Astrocyte (in vitro differentiated cells and primary cell): ENCODE data around the gene RAD21L1. TPM values are rescaled to one million over a fixed set of nuclear protein-coding genes. Genes with fewer than 3 reads are reported as not detected.

Experiments used
- DNase-seq: peaks from one replicate; pipeline ENCODE4 v3.0.0-alpha.2; 2010; ENCODE audit warnings: low read depth
- FAIRE-seq: peaks from 2 replicates; lab custom pipeline; 2011; peaks lifted over from hg19 to GRCh38; lab: Jason Lieb, UNC
- H2AFZ ChIP-seq: 2 replicates; pipeline ENCODE4 v1.6.0; 2012; ENCODE audit warnings: low read depth, low read length, inconsistent platforms
- H3K27ac ChIP-seq: 2 replicates; pipeline ENCODE4 v1.5.1; 2011; ENCODE audit warnings: low read depth, low read length, inconsistent platforms
- H3K27me3 ChIP-seq: 2 replicates; pipeline ENCODE4 v1.6.0; 2011; ENCODE audit warnings: low read length, inconsistent platforms; ENCODE audit not compliant: insufficient read depth
- H3K36me3 ChIP-seq: 2 replicates; pipeline ENCODE4 v1.5.1; 2011; ENCODE audit warnings: low read length, inconsistent platforms; ENCODE audit not compliant: insufficient read depth
- H3K4me1 ChIP-seq: 2 replicates; pipeline ENCODE4 v1.5.1; 2011; ENCODE audit warnings: low read length, inconsistent platforms; ENCODE audit not compliant: insufficient read depth
- H3K4me2 ChIP-seq: 2 replicates; pipeline ENCODE4 v1.6.0; 2012; ENCODE audit warnings: low read length, inconsistent platforms
- H3K4me3 ChIP-seq: 2 replicates; pipeline ENCODE4 v1.5.1; 2011; ENCODE audit warnings: low read depth, mild to moderate bottlenecking, low read length, inconsistent platforms; ENCODE audit not compliant: insufficient read depth
- H3K79me2 ChIP-seq: 2 replicates; pipeline ENCODE4 v1.6.0; 2012; ENCODE audit warnings: mild to moderate bottlenecking, low read length, inconsistent platforms; ENCODE audit not compliant: insufficient read depth
- H3K9ac ChIP-seq: 2 replicates; pipeline ENCODE4 v1.6.0; 2012; ENCODE audit warnings: mild to moderate bottlenecking, low read length, inconsistent platforms
- H3K9me3 ChIP-seq: 2 replicates; pipeline ENCODE4 v1.5.1; 2012; ENCODE audit warnings: low read depth, mild to moderate bottlenecking, low read length, inconsistent platforms; ENCODE audit not compliant: insufficient read depth
- H4K20me1 ChIP-seq: 2 replicates; pipeline ENCODE4 v1.6.0; 2012; ENCODE audit warnings: low read length, inconsistent platforms; ENCODE audit not compliant: insufficient read depth
- H3K27ac Mint-ChIP-seq: one replicate; pipeline ENCODE4 v1.8.0; 2021; ENCODE audit warnings: mild to moderate bottlenecking, mixed read lengths; ENCODE audit not compliant: unreplicated experiment
- H3K27me3 Mint-ChIP-seq: one replicate; pipeline ENCODE4 v1.8.0; 2021; ENCODE audit warnings: low read depth, mixed read lengths; ENCODE audit not compliant: unreplicated experiment
- H3K36me3 Mint-ChIP-seq: one replicate; pipeline ENCODE4 v1.8.0; 2021; ENCODE audit warnings: low read depth, mixed read lengths; ENCODE audit not compliant: unreplicated experiment
- H3K4me1 Mint-ChIP-seq: one replicate; pipeline ENCODE4 v1.8.0; 2021; ENCODE audit warnings: low read depth, mixed read lengths; ENCODE audit not compliant: unreplicated experiment
- H3K4me3 Mint-ChIP-seq: one replicate; pipeline ENCODE4 v1.8.0; 2021; ENCODE audit warnings: mild to moderate bottlenecking, moderate library complexity, mixed read lengths; ENCODE audit not compliant: unreplicated experiment
- H3K9me3 Mint-ChIP-seq: one replicate; pipeline ENCODE4 v1.8.0; 2021; ENCODE audit warnings: mild to moderate bottlenecking, mixed read lengths; ENCODE audit not compliant: unreplicated experiment
- EZH2 ChIP-seq: IDR thresholded peaks from 2 replicates; pipeline ENCODE4 v1.6.1; 2012; ENCODE audit warnings: mild to moderate bottlenecking, low read length, inconsistent platforms; ENCODE audit not compliant: insufficient read depth
- total RNA-seq: library from RNA; stranded (reverse); gene quantifications from 2 replicates; pipeline ENCODE4 v1.2.1, GENCODE V29; 2021
- TF ChIP-seq, protein P1 (sequence below): IDR thresholded peaks from 2 replicates; pipeline ENCODE4 v1.5.1; 2011; ENCODE audit warnings: low read depth, mild to moderate bottlenecking, inconsistent platforms, low read length, moderate library complexity; ENCODE audit not compliant: insufficient read depth

The RAD21L1 gene
- total RNA-seq, 1 donor from 2014 or later: not detected

DNA sequence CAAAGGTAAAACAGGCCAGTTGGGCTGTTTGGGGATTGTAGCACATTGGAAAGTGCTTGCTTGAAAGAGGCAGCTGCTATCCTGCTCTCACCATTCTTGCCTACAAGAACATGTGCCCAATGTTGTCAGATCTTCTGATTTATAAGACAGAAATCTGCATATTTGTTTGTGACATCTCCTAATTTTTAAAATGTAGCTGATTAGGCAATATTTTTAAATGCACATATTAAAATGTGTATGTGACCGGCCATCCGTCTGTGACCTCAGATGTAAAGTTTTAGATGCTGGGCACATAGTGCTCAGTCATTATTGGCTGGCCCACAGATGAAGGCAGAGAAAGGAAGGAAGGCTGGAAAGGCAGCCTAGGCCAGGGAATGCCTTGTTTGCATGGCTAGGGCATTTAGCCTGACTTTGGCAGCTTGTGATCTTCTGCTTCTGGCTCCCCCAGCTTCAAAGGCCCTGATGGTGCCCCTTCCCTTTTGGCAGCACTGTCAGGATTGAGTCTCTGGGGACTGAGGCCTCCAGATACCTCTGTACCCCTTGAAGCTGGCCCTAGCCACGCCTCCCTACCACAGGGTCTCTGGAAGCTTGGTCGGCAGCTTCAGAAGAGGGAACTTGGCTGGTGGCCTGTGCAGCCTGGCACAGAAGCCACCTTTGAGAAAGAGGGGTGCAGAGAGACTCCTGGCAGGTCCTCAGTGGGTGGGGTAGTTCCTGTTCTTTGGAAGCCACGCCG is 46.7 kb downstream of the RAD21L1 start:
- Mint-ChIP-seq H3K9me3 (no peaks in the 10 kb centered on the region), H3K27ac (no peak overlapping the region), H3K36me3 (no peaks in the 10 kb centered on the region), H3K4me1 (no peaks in the 10 kb centered on the region), H3K4me3 (no peak overlapping the region), H3K27me3 (peaks cover 5% of the 10 kb centered on the region)
- FAIRE-seq (no peak), DNase-seq (no peak)
- no peaks in the 10 kb centered on the region for H3K4me1 ChIP-seq
- peaks cover 13% of the 10 kb centered on the region for H4K20me1 ChIP-seq
- no peak overlapping the region for H2AFZ ChIP-seq
- no peak overlapping the region for H3K9ac ChIP-seq
- peaks cover 3% of the 10 kb centered on the region for H3K36me3 ChIP-seq
- no peak overlapping the region for H3K27ac ChIP-seq
- H3K79me2 ChIP-seq: no peaks in the 10 kb centered on the region
- H3K9me3 ChIP-seq: no peaks in the 10 kb centered on the region
- no peak overlapping the region for H3K4me3 ChIP-seq
- no peaks in the 10 kb centered on the region for H3K27me3 ChIP-seq
- no peak for TF ChIP-seq EZH2
- TF ChIP-seq, protein P1, sequence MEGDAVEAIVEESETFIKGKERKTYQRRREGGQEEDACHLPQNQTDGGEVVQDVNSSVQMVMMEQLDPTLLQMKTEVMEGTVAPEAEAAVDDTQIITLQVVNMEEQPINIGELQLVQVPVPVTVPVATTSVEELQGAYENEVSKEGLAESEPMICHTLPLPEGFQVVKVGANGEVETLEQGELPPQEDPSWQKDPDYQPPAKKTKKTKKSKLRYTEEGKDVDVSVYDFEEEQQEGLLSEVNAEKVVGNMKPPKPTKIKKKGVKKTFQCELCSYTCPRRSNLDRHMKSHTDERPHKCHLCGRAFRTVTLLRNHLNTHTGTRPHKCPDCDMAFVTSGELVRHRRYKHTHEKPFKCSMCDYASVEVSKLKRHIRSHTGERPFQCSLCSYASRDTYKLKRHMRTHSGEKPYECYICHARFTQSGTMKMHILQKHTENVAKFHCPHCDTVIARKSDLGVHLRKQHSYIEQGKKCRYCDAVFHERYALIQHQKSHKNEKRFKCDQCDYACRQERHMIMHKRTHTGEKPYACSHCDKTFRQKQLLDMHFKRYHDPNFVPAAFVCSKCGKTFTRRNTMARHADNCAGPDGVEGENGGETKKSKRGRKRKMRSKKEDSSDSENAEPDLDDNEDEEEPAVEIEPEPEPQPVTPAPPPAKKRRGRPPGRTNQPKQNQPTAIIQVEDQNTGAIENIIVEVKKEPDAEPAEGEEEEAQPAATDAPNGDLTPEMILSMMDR: no peak
- H3K4me2 ChIP-seq: no peak overlapping the region

DNA sequence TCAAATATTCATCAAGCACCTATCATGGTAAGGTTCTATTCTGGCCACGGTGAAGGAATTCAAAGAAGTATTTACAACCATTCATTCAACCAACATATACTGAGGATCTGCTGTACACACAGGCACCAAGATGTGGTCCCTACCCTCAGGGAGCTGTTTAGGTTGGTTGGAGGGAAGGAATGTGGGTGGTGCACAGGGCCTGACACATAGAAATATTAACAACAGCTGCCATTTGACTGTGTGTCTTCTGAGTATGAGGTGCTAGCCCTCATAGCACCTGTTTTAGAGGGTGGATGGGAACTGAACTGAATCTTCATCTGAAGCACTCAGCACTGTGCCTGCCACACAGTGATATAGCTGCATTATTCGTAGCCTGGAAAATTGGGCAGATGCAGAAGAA is 47.5 kb downstream of the RAD21L1 start:
- Mint-ChIP-seq H3K9me3 (no peaks in the 10 kb centered on the region), H3K36me3 (no peaks in the 10 kb centered on the region), H3K27ac (no peak overlapping the region), H3K4me1 (no peaks in the 10 kb centered on the region), H3K27me3 (peaks cover 5% of the 10 kb centered on the region), H3K4me3 (no peak overlapping the region)
- Histone ChIP-seq H2AFZ (no peak overlapping the region), H3K36me3 (peaks cover 3% of the 10 kb centered on the region), H3K4me2 (no peak overlapping the region), H3K4me3 (no peak overlapping the region), H4K20me1 (peaks cover 10% of the 10 kb centered on the region), H3K27ac (no peak overlapping the region), H3K27me3 (no peaks in the 10 kb centered on the region), H3K79me2 (no peaks in the 10 kb centered on the region), H3K9me3 (no peaks in the 10 kb centered on the region), H3K4me1 (no peaks in the 10 kb centered on the region), H3K9ac (no peak overlapping the region)
- DNase-seq (no peak), FAIRE-seq (no peak)
- TF ChIP-seq, protein P1: no peak
- TF ChIP-seq EZH2: no peak
